HepG2 (cell line): ENCODE results near the gene CTRB2. TPM values are rescaled to one million over a fixed set of nuclear protein-coding genes. Genes with fewer than 3 reads are reported as not detected.
A peak's percentile ranks its signal among the peaks of the same experiment; 100 is the strongest.

Source experiments
- DNMT3B ChIP-seq: conservative IDR thresholded peaks from 2 replicates; pipeline ENCODE4 v1.6.1; 2016; ENCODE audit warnings: missing biosample characterization, control low read depth
- DPF2 ChIP-seq: sonication (generic); formaldehyde crosslinking; IDR thresholded peaks from 2 replicates; pipeline ENCODE4 v1.4.0; 2020; ENCODE audit warnings: mild to moderate bottlenecking, low read depth, missing genetic modification reagents, borderline replicate concordance
- ETV6 ChIP-seq: sonication (generic); formaldehyde crosslinking; conservative IDR thresholded peaks from 2 replicates; pipeline ENCODE4 v1.4.0; 2020; ENCODE audit warnings: missing genetic modification reagents
- FOXJ3 ChIP-seq: sonication (generic); formaldehyde crosslinking; IDR thresholded peaks from 2 replicates; pipeline ENCODE4 v1.4.0; 2020; ENCODE audit warnings: missing genetic modification reagents, mild to moderate bottlenecking, borderline replicate concordance
- GLI4 ChIP-seq: sonication (generic); formaldehyde crosslinking; IDR thresholded peaks from 2 replicates; pipeline ENCODE4 v1.5.1; 2020; ENCODE audit warnings: missing genetic modification reagents, mild to moderate bottlenecking, moderate library complexity, borderline replicate concordance
- HOXA3 ChIP-seq: sonication (generic); formaldehyde crosslinking; IDR thresholded peaks from 2 replicates; pipeline ENCODE4 v1.5.0; 2020; ENCODE audit warnings: missing genetic modification reagents
- IKZF5 ChIP-seq: IDR thresholded peaks from 2 replicates; pipeline ENCODE4 v1.6.1; 2018; ENCODE audit warnings: missing genetic modification reagents, mild to moderate bottlenecking, missing compliant biosample characterization
- MATR3 ChIP-seq: sonication (generic); formaldehyde crosslinking; IDR thresholded peaks from 2 replicates; pipeline ENCODE4 v1.4.0; 2020; ENCODE audit warnings: missing genetic modification reagents
- MED8 ChIP-seq: sonication (generic); formaldehyde crosslinking; IDR thresholded peaks from 2 replicates; pipeline ENCODE4 v1.8.1; 2023; ENCODE audit warnings: mild to moderate bottlenecking, missing genetic modification reagents; ENCODE audit not compliant: insufficient replicate concordance
- PAX8 ChIP-seq: sonication (generic); formaldehyde crosslinking; IDR thresholded peaks from 2 replicates; pipeline ENCODE4 v1.8.0; 2022; ENCODE audit warnings: mild to moderate bottlenecking, missing genetic modification reagents, borderline replicate concordance
- RCOR2 ChIP-seq: IDR thresholded peaks from 2 replicates; pipeline ENCODE4 v1.6.1; 2016; ENCODE audit warnings: missing biosample characterization, missing genetic modification reagents
- SYNCRIP ChIP-seq: fragments of 200-400 bp; formaldehyde crosslinking; IDR thresholded peaks from 2 replicates; pipeline ENCODE4 v1.6.1; 2018; ENCODE audit warnings: mild to moderate bottlenecking, low read depth, low read length; ENCODE audit not compliant: insufficient read depth
- THYN1 ChIP-seq: sonication (generic); formaldehyde crosslinking; IDR thresholded peaks from 2 replicates; pipeline ENCODE4 v1.8.1; 2023; ENCODE audit warnings: low read depth, mild to moderate bottlenecking, moderate library complexity, missing genetic modification reagents, borderline replicate concordance
- TP53 ChIP-seq: sonication (generic); formaldehyde crosslinking; conservative IDR thresholded peaks from 2 replicates; pipeline ENCODE4 v1.4.0; 2020; ENCODE audit warnings: missing genetic modification reagents
- ZBTB1 ChIP-seq: sonication (generic); formaldehyde crosslinking; IDR thresholded peaks from 2 replicates; pipeline ENCODE4 v1.4.0; 2020; ENCODE audit warnings: missing genetic modification reagents, borderline replicate concordance
- ZFP36L1 ChIP-seq: sonication (generic); formaldehyde crosslinking; IDR thresholded peaks from 2 replicates; pipeline ENCODE4 v1.8.0; 2022; ENCODE audit warnings: mild to moderate bottlenecking, missing genetic modification reagents, moderate library complexity
- ZNF589 ChIP-seq: sonication (generic); formaldehyde crosslinking; conservative IDR thresholded peaks from 2 replicates; pipeline ENCODE4 v1.8.0; 2022; ENCODE audit warnings: mild to moderate bottlenecking, moderate library complexity, missing genetic modification reagents
- ZNF609 ChIP-seq: sonication (generic); formaldehyde crosslinking; IDR thresholded peaks from 2 replicates; pipeline ENCODE4 v1.4.0; 2020; ENCODE audit warnings: mild to moderate bottlenecking, missing genetic modification reagents, borderline replicate concordance
- polyA plus RNA-seq, 8 experiments: library from polyadenylated mRNA; depleted of rRNA in 3 of 8; stranded (reverse) in 7 of 8; unstranded in 1 of 8; fragments of >200 nt; fragmentation: Illumina TruSeq in 4 of 8; extraction: Trizol in 4 of 8; gene quantifications; 2 replicates each; pipeline versions ENCODE4 v1.2.1 to v1.2.3, GENCODE V29; 2011 to 2016; ENCODE audit warnings: low read depth in 4 of 8, missing spikeins in 1 of 8, mixed read lengths in 1 of 8; ENCODE audit not compliant: insufficient read depth in 1 of 8
- total RNA-seq, 5 experiments: library from RNA; depleted of rRNA; stranded (reverse); fragments of >200 nt; fragmentation: Illumina TruSeq; extraction: Trizol; gene quantifications; 2 replicates each; pipeline ENCODE4 v1.2.3, GENCODE V29; 2016; ENCODE audit warnings: low read depth in 1 of 5
- TF ChIP-seq, protein P1 (sequence below), 2 experiments: sonication (generic) in 1 of 2; formaldehyde crosslinking in 1 of 2; IDR thresholded peaks; 2 replicates each; pipeline versions ENCODE4 v1.4.0 to v1.6.1; 2016 to 2020; ENCODE audit warnings: borderline replicate concordance in 1 of 2, low read depth in 1 of 2, mild to moderate bottlenecking in 1 of 2, missing genetic modification reagents in 1 of 2

Gene CTRB2
- total and polyA plus RNA-seq, 2 of the 13 experiments (the other 11 are each of a cell fraction or from before 2014, with no cell fraction given): 0.13 TPM; not detected in 1

DNA sequence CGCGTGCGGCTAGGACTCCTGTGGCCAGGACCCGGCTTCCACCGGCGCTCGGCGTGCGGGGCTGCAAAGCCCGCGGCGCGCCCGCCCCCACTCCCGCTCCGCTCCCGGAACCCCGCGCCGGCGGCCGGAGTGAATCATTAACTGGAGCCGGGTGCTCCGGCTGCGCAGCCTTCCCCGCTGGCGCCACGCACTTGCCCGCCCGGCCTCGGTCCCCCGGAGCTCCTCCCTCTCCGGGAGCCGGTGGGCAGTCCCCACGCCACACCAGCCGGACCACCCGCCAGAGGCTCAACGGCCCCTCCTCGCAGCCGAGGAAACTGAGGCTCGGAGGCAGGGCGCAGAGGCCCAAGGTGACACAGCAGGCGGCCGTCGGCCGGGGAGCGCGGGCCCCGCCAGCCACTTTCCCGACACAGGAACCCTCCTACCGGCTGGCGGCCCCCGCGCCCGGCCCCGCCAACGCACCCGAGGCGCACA is 43.9 kb upstream of the CTRB2 start (continued):
- peak; percentile 24 for TF ChIP-seq ZNF609 (CRISPR knock-in tag)
- TF ChIP-seq, protein P1, sequence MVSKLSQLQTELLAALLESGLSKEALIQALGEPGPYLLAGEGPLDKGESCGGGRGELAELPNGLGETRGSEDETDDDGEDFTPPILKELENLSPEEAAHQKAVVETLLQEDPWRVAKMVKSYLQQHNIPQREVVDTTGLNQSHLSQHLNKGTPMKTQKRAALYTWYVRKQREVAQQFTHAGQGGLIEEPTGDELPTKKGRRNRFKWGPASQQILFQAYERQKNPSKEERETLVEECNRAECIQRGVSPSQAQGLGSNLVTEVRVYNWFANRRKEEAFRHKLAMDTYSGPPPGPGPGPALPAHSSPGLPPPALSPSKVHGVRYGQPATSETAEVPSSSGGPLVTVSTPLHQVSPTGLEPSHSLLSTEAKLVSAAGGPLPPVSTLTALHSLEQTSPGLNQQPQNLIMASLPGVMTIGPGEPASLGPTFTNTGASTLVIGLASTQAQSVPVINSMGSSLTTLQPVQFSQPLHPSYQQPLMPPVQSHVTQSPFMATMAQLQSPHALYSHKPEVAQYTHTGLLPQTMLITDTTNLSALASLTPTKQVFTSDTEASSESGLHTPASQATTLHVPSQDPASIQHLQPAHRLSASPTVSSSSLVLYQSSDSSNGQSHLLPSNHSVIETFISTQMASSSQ (IDR thresholded peaks at IDR 0.05; ENCODE audit: low read depth): peak; percentile 67; the same call in 1 of the 2 replicates
- TF ChIP-seq, protein P1 (CRISPR knock-in tag; IDR thresholded peaks at IDR 0.05; ENCODE audit: borderline replicate concordance): peak; percentile 99
- 0 out of 2 replicates have a peak, but pooled peaks have one; percentile 3 for TF ChIP-seq ETV6 (CRISPR knock-in tag)
- TF ChIP-seq DNMT3B: no peak
- peak; percentile 56; the same call in 1 of the 2 replicates for TF ChIP-seq IKZF5 (CRISPR knock-in tag)
- TF ChIP-seq PAX8 (CRISPR knock-in tag): no peak
- 0 out of 2 replicates have a peak, but pooled peaks have one; percentile 0 for TF ChIP-seq TP53 (CRISPR knock-in tag)
- TF ChIP-seq MED8 (CRISPR knock-in tag): peak; percentile 11
- no peak; the same call in 1 of the 2 replicates for TF ChIP-seq ZBTB1
- TF ChIP-seq DPF2: no peak
- peak; percentile 79; the same call in 1 of the 2 replicates for TF ChIP-seq ZNF589 (CRISPR knock-in tag)
- TF ChIP-seq HOXA3 (CRISPR knock-in tag): peak; percentile 55; the same call in 1 of the 2 replicates
- no peak for TF ChIP-seq FOXJ3 (CRISPR knock-in tag)
- no peak for TF ChIP-seq RCOR2 (CRISPR knock-in tag)
- TF ChIP-seq SYNCRIP: no peak
- TF ChIP-seq ZFP36L1 (CRISPR knock-in tag): no peak; the same call in 1 of the 2 replicates
- TF ChIP-seq THYN1 (CRISPR knock-in tag): no peak
- TF ChIP-seq GLI4 (CRISPR knock-in tag): 0 out of 2 replicates have a peak, but pooled peaks have one; percentile 87
- no peak for TF ChIP-seq MATR3 (CRISPR knock-in tag)
